ENCODE data around the gene AOC1. TPM values are rescaled to one million over a fixed set of nuclear protein-coding genes. Genes with fewer than 3 reads are reported as not detected.

AOC1 gene
- polyA plus RNA-seq, 2 of the 4 experiments (the other 2 are of a cell fraction) = not detected

DNA sequence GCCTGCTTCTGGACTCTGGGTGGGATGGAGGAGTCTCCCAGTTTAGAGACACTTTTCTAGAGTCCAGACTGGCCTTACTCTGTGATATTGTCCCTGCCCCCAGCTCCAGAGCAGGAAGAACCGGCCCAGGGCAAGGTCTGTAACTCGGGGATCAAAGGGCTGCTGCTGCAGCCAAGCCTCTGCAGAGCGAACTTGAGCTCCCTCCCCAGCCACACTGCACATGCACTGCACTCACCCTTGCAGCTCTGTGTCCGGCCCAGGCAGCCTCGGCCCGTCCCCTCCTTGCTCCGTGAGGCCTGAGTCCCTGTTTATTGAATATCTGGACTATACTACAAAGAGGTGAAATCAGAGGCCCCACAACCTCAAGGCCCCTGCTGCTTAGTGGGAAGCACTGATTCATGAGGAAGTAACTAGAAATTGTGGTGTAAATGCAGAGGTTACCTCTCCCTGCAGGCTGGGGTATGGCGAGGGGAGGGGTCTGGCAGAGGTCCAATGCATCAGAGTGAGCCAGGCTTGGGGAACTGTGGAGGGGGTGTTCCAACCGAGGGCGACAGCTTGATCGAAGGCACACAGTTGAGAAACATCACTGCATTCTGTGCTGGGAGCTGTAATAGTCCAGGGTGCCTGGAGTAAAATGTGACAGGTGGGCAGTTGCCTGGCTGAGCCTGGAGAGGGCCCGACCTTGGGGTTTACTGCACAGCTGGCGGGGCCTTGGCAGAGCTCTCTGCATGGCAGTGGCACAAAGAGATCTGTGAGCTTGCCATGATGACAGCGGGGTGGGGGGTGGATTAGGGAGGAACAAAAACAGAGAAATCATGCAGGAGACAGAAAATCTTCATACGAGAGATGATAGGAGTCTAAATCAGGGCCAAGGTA, 49.1 kb downstream of the AOC1 start:
- ATAC-seq (no peak), FAIRE-seq (no peak), DNase-seq (ENCODE audit: low read depth in 1 of 2, low spot score in 1 of 2) (no peak)
- H3K9me3 ChIP-seq = no peaks in the 10 kb centered on the region
- no peak overlapping the region for H3K4me2 ChIP-seq
- 54% methylated on average over 15 of the region's 15 CpGs for WGBS (ENCODE audit: missing lambda C conversion rate)
- H3K4me1 ChIP-seq = no peaks in the 10 kb centered on the region
- H3K4me3 ChIP-seq = no peak overlapping the region
- no peak for TF ChIP-seq HEYL (CRISPR knock-in tag; IDR thresholded peaks at IDR 0.05)
- TF ChIP-seq, protein P1, sequence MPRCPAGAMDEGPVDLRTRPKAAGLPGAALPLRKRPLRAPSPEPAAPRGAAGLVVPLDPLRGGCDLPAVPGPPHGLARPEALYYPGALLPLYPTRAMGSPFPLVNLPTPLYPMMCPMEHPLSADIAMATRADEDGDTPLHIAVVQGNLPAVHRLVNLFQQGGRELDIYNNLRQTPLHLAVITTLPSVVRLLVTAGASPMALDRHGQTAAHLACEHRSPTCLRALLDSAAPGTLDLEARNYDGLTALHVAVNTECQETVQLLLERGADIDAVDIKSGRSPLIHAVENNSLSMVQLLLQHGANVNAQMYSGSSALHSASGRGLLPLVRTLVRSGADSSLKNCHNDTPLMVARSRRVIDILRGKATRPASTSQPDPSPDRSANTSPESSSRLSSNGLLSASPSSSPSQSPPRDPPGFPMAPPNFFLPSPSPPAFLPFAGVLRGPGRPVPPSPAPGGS (IDR thresholded peaks at IDR 0.05) = no peak
- no peak for TF ChIP-seq PHF8 (IDR thresholded peaks at IDR 0.05; ENCODE audit: borderline replicate concordance, low read depth)
- TF ChIP-seq CBX8 (IDR thresholded peaks at IDR 0.05) = no peak
- TF ChIP-seq TFCP2L1 (CRISPR knock-in tag; IDR thresholded peaks at IDR 0.05) = no peak
- TF ChIP-seq MAFK (IDR thresholded peaks at IDR 0.05; ENCODE audit: partially characterized antibody) = no peak
- TF ChIP-seq, protein P2, sequence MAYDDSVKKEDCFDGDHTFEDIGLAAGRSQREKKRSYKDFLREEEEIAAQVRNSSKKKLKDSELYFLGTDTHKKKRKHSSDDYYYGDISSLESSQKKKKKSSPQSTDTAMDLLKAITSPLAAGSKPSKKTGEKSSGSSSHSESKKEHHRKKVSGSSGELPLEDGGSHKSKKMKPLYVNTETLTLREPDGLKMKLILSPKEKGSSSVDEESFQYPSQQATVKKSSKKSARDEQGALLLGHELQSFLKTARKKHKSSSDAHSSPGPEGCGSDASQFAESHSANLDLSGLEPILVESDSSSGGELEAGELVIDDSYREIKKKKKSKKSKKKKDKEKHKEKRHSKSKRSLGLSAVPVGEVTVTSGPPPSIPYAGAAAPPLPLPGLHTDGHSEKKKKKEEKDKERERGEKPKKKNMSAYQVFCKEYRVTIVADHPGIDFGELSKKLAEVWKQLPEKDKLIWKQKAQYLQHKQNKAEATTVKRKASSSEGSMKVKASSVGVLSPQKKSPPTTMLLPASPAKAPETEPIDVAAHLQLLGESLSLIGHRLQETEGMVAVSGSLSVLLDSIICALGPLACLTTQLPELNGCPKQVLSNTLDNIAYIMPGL (CRISPR knock-in tag; IDR thresholded peaks at IDR 0.05; ENCODE audit: borderline replicate concordance) = no peak
- TF ChIP-seq ESRRA (IDR thresholded peaks at IDR 0.05; ENCODE audit: borderline replicate concordance, low read length) = no peak
- no peak for TF ChIP-seq HOXB5 (CRISPR knock-in tag; IDR thresholded peaks at IDR 0.05)
- no peak for TF ChIP-seq RFX5 (IDR thresholded peaks at IDR 0.05)
- TF ChIP-seq MYC (IDR thresholded peaks at IDR 0.05; ENCODE audit: borderline replicate concordance, low read length) = no peak
- no peak for TF ChIP-seq SMC3 (IDR thresholded peaks at IDR 0.05)
- TF ChIP-seq RARB (CRISPR knock-in tag; IDR thresholded peaks at IDR 0.05) = no peak
- TF ChIP-seq HOXA7 (CRISPR knock-in tag; IDR thresholded peaks at IDR 0.05) = no peak
- no peak for TF ChIP-seq JUN (IDR thresholded peaks at IDR 0.05)
- TF ChIP-seq KDM5A (IDR thresholded peaks at IDR 0.05) = no peak
- TF ChIP-seq RAD21 (conservative IDR thresholded peaks at IDR 0.05 in 1 of 2, IDR thresholded peaks at IDR 0.05 in 1 of 2) = no peak
- TF ChIP-seq EHMT2 (IDR thresholded peaks at IDR 0.05; ENCODE audit: low read depth) = no peak
- H3K27ac ChIP-seq = no peak overlapping the region
- ChIA-PET POLR2A (no interaction called here), CTCF (interaction anchor here (0.8 to 4.9 kb wide), 6 partner anchors 9 to 210 kb away, joined by 3 to 54 read pairs (median 4); no protein-coding TSS in a partner anchor)

DNA sequence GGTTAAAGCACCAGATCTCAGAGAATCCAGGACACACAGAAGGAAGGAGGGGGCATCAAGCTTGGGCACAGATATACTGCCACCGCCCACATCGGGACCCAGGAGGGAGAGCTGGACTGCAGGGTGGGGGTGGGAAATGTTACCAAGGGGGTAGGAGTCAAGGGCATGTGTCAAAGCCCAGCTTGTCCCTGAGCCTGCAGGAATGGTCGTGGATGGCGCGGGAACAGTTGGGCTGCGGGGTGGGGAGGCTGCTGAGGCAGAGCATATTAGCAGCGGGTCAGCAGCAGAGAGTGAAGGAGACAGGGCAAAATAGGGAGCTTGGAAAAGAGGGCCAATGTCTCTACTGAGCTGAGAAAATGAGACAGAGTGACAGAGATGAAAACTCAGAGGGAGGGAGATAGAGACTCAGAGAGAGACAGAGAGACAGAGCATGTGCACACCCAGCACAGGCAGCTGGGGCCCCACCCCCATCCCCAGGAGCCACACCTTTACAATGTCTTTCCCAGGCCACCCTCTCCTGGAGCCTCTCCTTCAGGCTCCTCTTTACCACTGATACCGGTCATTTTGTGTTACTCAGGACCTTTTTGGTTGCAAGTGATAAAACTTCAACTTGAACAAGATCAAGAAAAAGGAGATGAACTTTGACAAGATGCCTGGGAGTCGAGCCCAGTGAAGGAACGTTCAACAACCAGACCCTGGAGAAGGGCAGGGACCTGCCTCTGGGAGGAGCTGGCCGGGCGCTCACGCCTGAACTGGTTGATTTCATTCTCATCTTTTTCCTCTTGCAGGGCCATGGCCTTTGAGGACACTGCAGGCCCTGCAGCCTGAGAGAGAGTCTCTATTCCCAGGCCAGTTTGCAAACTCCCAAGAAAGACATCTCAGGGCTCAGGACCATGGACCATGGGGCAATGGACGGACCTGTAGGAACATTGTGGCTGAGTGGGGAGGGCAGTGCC, 50.0 kb downstream of the AOC1 start:
- no peak for DNase-seq (ENCODE audit: low read depth in 1 of 2, low spot score in 1 of 2)
- TF ChIP-seq FOSB (CRISPR knock-in tag; IDR thresholded peaks at IDR 0.05) (no peak), ESRRA (IDR thresholded peaks at IDR 0.05; ENCODE audit: borderline replicate concordance, low read length) (no peak), CHD4 (IDR thresholded peaks at IDR 0.05; ENCODE audit: borderline replicate concordance) (no peak), POLR2AphosphoS2 (conservative IDR thresholded peaks at IDR 0.05; ENCODE audit: low read length) (no peak), HDAC2 (IDR thresholded peaks at IDR 0.05) (no peak), ZC3H11A (IDR thresholded peaks at IDR 0.05) (no peak), RAD21 (conservative IDR thresholded peaks at IDR 0.05 in 1 of 2, IDR thresholded peaks at IDR 0.05 in 1 of 2) (no peak), POLR2A (IDR thresholded peaks at IDR 0.05; ENCODE audit: low read length) (no peak; the same call in 1 of the 2 replicates), GATA3 (IDR thresholded peaks at IDR 0.05; ENCODE audit: borderline replicate concordance) (no peak)
- TF ChIP-seq, protein P2 (CRISPR knock-in tag; IDR thresholded peaks at IDR 0.05; ENCODE audit: borderline replicate concordance) = no peak
- TF ChIP-seq, protein P3, sequence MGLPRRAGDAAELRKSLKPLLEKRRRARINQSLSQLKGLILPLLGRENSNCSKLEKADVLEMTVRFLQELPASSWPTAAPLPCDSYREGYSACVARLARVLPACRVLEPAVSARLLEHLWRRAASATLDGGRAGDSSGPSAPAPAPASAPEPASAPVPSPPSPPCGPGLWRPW (IDR thresholded peaks at IDR 0.05) = no peak
- TF ChIP-seq, protein P4, sequence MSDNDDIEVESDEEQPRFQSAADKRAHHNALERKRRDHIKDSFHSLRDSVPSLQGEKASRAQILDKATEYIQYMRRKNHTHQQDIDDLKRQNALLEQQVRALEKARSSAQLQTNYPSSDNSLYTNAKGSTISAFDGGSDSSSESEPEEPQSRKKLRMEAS (IDR thresholded peaks at IDR 0.05) = no peak
- TF ChIP-seq, protein P5, sequence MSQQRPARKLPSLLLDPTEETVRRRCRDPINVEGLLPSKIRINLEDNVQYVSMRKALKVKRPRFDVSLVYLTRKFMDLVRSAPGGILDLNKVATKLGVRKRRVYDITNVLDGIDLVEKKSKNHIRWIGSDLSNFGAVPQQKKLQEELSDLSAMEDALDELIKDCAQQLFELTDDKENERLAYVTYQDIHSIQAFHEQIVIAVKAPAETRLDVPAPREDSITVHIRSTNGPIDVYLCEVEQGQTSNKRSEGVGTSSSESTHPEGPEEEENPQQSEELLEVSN (IDR thresholded peaks at IDR 0.05; ENCODE audit: borderline replicate concordance, low read depth) = no peak
- FAIRE-seq = no peak
- Histone ChIP-seq H3K4me2 (no peak overlapping the region), H3K4me1 (no peaks in the 10 kb centered on the region), H3K27ac (no peak overlapping the region), H3K9me3 (no peaks in the 10 kb centered on the region), H3K4me3 (no peak overlapping the region)
- no peak for ATAC-seq
- WGBS (ENCODE audit: missing lambda C conversion rate) = 70% methylated on average over 14 of the region's 14 CpGs
- POLR2A ChIA-PET = no interaction called here
- CTCF ChIA-PET = interaction anchor here (0.8 to 2.0 kb wide), 4 partner anchors 8 to 209 kb away, joined by 3 to 9 read pairs (median 4); no protein-coding TSS in a partner anchor

Data from A549 (cell line).